ENCODE results near the gene ZCCHC17. TPM values are rescaled to one million over a fixed set of nuclear protein-coding genes. Genes with fewer than 3 reads are reported as not detected.
A peak's percentile ranks its signal among the peaks of the same experiment; 100 is the strongest.

The ZCCHC17 gene
- total RNA-seq, 1 experiment from 2014 or later = 48.8 TPM

- Histone ChIP-seq H3K36me3 (ENCODE audit: insufficient read depth, low read length, poor library complexity, severe bottlenecking) (peaks cover 7% of the 10 kb centered on the region), H3K27ac (ENCODE audit: low read depth, low read length, poor library complexity, severe bottlenecking) (no peak overlapping the region), H3K4me1 (ENCODE audit: insufficient read depth, low read length, poor library complexity, severe bottlenecking) (no peaks in the 10 kb centered on the region), H3K9me3 (ENCODE audit: low read depth, low read length, poor library complexity, severe bottlenecking) (no peaks in the 10 kb centered on the region), H3K27me3 (replicated peaks; ENCODE audit: insufficient read depth, low read depth, low read length, poor library complexity) (no peaks in the 10 kb centered on the region), H3K4me3 (ENCODE audit: low read depth, low read length, poor library complexity, severe bottlenecking) (no peak overlapping the region)
- BruUV-seq (replicated peaks) = TSS peak; percentile 86
- ChIA-PET CTCF (no interaction called here), POLR2A (ENCODE audit: low non-redundant PET) (no interaction called here)
- TF ChIP-seq EZH2 (IDR thresholded peaks at IDR 0.05; ENCODE audit: borderline replicate concordance, low read depth, low read length, poor library complexity, severe bottlenecking) = no peak
- TF ChIP-seq, protein P1, sequence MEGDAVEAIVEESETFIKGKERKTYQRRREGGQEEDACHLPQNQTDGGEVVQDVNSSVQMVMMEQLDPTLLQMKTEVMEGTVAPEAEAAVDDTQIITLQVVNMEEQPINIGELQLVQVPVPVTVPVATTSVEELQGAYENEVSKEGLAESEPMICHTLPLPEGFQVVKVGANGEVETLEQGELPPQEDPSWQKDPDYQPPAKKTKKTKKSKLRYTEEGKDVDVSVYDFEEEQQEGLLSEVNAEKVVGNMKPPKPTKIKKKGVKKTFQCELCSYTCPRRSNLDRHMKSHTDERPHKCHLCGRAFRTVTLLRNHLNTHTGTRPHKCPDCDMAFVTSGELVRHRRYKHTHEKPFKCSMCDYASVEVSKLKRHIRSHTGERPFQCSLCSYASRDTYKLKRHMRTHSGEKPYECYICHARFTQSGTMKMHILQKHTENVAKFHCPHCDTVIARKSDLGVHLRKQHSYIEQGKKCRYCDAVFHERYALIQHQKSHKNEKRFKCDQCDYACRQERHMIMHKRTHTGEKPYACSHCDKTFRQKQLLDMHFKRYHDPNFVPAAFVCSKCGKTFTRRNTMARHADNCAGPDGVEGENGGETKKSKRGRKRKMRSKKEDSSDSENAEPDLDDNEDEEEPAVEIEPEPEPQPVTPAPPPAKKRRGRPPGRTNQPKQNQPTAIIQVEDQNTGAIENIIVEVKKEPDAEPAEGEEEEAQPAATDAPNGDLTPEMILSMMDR (conservative IDR thresholded peaks at IDR 0.05; ENCODE audit: low read depth, low read length) = no peak
- intact Hi-C loops (cut with micrococcal nuclease; ENCODE audit: unreplicated experiment) = no loop called here
- DNase-seq (ENCODE audit: low spot score) = no peak
Observed at GRCh38 chr1:31364561-31365250, 67.9 kb downstream of the ZCCHC17 start.

DNA sequence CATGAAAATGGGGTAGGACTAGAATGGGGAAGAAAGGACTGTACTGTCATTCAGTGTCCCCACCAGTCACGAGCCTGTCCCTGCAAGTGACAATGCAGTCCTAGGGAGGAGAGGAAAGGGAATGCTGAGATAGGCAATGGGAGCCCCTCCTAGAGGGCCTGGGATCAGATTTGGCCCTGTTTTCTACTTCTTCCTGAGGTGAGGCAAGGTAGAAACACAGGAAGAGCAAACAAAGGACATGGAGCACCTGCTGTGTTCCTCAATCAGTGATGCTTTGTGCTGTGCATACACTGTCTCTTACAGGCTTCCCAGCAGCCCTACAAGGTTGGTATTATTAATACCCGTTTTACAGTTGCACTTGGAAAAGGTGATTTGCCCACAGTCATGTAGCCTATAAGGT, 70.0 kb downstream of the ZCCHC17 start:
- H3K4me3 ChIP-seq (ENCODE audit: low read depth, low read length, poor library complexity, severe bottlenecking) = no peak overlapping the region

DNA sequence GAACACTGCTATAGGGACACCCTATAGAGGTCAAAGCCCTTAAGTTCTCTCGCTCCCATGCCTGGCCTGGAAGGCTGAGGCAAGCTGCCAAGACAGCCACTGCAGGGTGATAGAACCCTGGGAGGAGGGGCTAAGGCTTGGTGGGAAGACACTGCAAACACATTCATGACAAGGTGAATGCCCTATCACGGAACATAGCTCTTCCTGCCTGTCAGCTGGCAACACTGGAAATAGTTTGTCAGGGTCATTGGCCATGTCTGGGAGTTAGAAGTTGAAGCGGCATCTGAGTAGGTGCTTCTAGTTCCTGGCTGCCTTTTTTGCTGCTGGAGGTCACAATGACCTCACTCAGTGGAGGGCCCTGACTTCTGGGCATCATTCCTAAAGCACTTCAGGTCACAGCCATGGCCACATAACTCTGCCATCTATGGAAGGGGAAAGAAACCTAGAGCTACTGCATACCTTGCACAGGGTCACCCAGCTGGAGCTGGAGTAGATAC, 71.8 kb downstream of the ZCCHC17 start:
- no peak overlapping the region for H3K27ac ChIP-seq (ENCODE audit: low read depth, low read length, poor library complexity, severe bottlenecking)
- TF ChIP-seq EZH2 (IDR thresholded peaks at IDR 0.05; ENCODE audit: borderline replicate concordance, low read depth, low read length, poor library complexity, severe bottlenecking) = no peak
- TF ChIP-seq, protein P1 (conservative IDR thresholded peaks at IDR 0.05; ENCODE audit: low read depth, low read length) = no peak
- intact Hi-C loops (cut with micrococcal nuclease; ENCODE audit: unreplicated experiment) = no loop called here
- H3K27me3 ChIP-seq (replicated peaks; ENCODE audit: insufficient read depth, low read depth, low read length, poor library complexity) = no peaks in the 10 kb centered on the region
- H3K9me3 ChIP-seq (ENCODE audit: low read depth, low read length, poor library complexity, severe bottlenecking) = no peaks in the 10 kb centered on the region
- no peak overlapping the region for H3K4me3 ChIP-seq (ENCODE audit: low read depth, low read length, poor library complexity, severe bottlenecking)
- no TSS peak for BruUV-seq (replicated peaks)
- H3K4me1 ChIP-seq (ENCODE audit: insufficient read depth, low read length, poor library complexity, severe bottlenecking) = peaks cover 7% of the 10 kb centered on the region
- ChIA-PET CTCF (no interaction called here), POLR2A (ENCODE audit: low non-redundant PET) (no interaction called here)
- no peak for DNase-seq (ENCODE audit: low spot score)
- H3K36me3 ChIP-seq (ENCODE audit: insufficient read depth, low read length, poor library complexity, severe bottlenecking) = peaks cover 7% of the 10 kb centered on the region

More for the DNA sequence above, 70.0 kb downstream of the ZCCHC17 start:
- no peak for DNase-seq (ENCODE audit: low spot score)
- Histone ChIP-seq H3K27me3 (replicated peaks; ENCODE audit: insufficient read depth, low read depth, low read length, poor library complexity) (no peaks in the 10 kb centered on the region), H3K27ac (ENCODE audit: low read depth, low read length, poor library complexity, severe bottlenecking) (no peak overlapping the region), H3K4me1 (ENCODE audit: insufficient read depth, low read length, poor library complexity, severe bottlenecking) (no peaks in the 10 kb centered on the region), H3K9me3 (ENCODE audit: low read depth, low read length, poor library complexity, severe bottlenecking) (no peaks in the 10 kb centered on the region), H3K36me3 (ENCODE audit: insufficient read depth, low read length, poor library complexity, severe bottlenecking) (peaks cover 7% of the 10 kb centered on the region)
- no TSS peak for BruUV-seq (replicated peaks)
- intact Hi-C loops (cut with micrococcal nuclease; ENCODE audit: unreplicated experiment) = no loop called here
- POLR2A ChIA-PET (ENCODE audit: low non-redundant PET) = no interaction called here
- TF ChIP-seq, protein P1 (conservative IDR thresholded peaks at IDR 0.05; ENCODE audit: low read depth, low read length) = no peak
- TF ChIP-seq EZH2 (IDR thresholded peaks at IDR 0.05; ENCODE audit: borderline replicate concordance, low read depth, low read length, poor library complexity, severe bottlenecking) = no peak
- CTCF ChIA-PET = no interaction called here
